Measurements from ENCODE around the gene C12orf76. TPM values are rescaled to one million over a fixed set of nuclear protein-coding genes. Genes with fewer than 3 reads are reported as not detected.

C12orf76 gene
- polyA plus RNA-seq, 3 donors = 9.3 to 19.4 (median 10.6) TPM

- Histone ChIP-seq H3K4me1 (ENCODE audit: control insufficient read depth in 1 of 2, insufficient read depth in 2 of 2, low read length in 2 of 2) (peaks cover 25 to 28% of the 10 kb centered on the region in 2 donors), H3K79me2 (ENCODE audit: insufficient read depth, low read length) (peaks cover 39% of the 10 kb centered on the region), H4K20me1 (ENCODE audit: insufficient read depth, low read length) (peaks cover 46% of the 10 kb centered on the region), H3K27ac (ENCODE audit: low read depth in 1 of 2, low read length in 2 of 2) (peak overlapping the region in 1 of 2 donors; percentile 21), H3K9me3 (replicated peaks in 1 of 2; ENCODE audit: control insufficient read depth in 1 of 2, insufficient read depth in 1 of 2, low read length in 2 of 2) (no peaks in the 10 kb centered on the region), H2AFZ (ENCODE audit: insufficient read depth, low read depth, low read length, poor library complexity, severe bottlenecking) (no peak overlapping the region), H3K4me2 (replicated peaks; ENCODE audit: extremely low read depth, low read length, poor library complexity, severe bottlenecking) (no peak overlapping the region), H3K36me3 (replicated peaks in 1 of 2; ENCODE audit: control insufficient read depth in 1 of 2, insufficient read depth in 2 of 2, low read length in 2 of 2) (peaks cover 30 to 42% of the 10 kb centered on the region in 2 donors), H3K4me3 (replicated peaks in 1 of 3; ENCODE audit: low read depth in 2 of 3, low read length in 3 of 3) (no peak overlapping the region), H3K27me3 (ENCODE audit: control insufficient read depth in 2 of 2, insufficient read depth in 2 of 2, low read length in 2 of 2) (no peaks in the 10 kb centered on the region), H3K9ac (ENCODE audit: insufficient read depth, low read length, poor library complexity, severe bottlenecking) (no peak overlapping the region)
- DNase-seq = no peak
- 96% methylated on average over 3 of the region's 3 CpGs for WGBS (ENCODE audit: insufficient coverage)
- Mint-ChIP-seq H3K27me3 (ENCODE audit: low read depth in 3 of 3) (no peaks in the 10 kb centered on the region), H3K36me3 (peaks cover 37 to 42% of the 10 kb centered on the region in 2 donors), H3K4me1 (peaks cover 34% of the 10 kb centered on the region), H3K27ac (peak overlapping the region in 2 of 7 donors; percentile 39 to 42), H3K9me3 (no peaks in the 10 kb centered on the region), H3K4me3 (no peak overlapping the region)
- intact Hi-C loops (cut with micrococcal nuclease) = loop anchor here in 1 of 2 donors (10.0 kb wide), 1 partner anchor 83 kb away; the partner anchor contains the start of gene IFT81
- TF ChIP-seq, protein P1, sequence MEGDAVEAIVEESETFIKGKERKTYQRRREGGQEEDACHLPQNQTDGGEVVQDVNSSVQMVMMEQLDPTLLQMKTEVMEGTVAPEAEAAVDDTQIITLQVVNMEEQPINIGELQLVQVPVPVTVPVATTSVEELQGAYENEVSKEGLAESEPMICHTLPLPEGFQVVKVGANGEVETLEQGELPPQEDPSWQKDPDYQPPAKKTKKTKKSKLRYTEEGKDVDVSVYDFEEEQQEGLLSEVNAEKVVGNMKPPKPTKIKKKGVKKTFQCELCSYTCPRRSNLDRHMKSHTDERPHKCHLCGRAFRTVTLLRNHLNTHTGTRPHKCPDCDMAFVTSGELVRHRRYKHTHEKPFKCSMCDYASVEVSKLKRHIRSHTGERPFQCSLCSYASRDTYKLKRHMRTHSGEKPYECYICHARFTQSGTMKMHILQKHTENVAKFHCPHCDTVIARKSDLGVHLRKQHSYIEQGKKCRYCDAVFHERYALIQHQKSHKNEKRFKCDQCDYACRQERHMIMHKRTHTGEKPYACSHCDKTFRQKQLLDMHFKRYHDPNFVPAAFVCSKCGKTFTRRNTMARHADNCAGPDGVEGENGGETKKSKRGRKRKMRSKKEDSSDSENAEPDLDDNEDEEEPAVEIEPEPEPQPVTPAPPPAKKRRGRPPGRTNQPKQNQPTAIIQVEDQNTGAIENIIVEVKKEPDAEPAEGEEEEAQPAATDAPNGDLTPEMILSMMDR (IDR thresholded peaks at IDR 0.05) = no peak
Observed at GRCh38 chr12:110042264-110042663, 6.1 kb downstream of the C12orf76 start.

DNA sequence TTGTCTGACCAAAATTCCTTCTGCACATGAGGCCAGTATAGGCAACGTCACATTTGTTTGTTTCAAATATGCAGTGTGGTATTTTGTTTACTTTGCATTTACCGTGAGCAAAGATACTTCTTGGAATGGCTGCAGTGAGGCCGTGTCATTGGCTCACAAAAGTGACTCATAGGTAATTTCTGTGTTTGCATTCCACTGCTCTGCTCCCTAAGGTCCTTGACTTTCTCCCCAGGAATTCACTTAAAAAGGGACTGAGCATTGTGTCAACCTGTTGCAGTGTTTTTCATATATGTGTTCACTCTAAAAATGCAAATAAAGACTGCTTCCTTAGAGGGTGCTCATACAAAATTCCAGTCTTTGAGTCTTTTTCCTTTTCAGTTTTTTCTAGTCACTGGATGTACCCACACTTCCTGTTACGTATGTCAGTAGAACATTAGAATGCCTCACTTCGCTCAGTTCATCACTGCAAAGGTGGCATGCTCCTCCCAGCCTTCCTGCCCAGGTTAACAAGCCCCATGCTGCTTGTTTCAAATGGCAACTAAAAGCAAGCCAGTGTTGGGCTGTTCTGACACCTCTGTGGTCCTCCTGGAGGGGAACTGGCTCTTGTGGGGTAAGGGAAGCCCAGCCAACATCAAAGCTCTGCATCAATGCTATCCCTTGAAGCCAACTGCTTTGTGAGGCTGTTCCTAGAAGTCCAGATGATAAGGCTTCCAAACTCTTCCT lies 9.1 kb downstream of the C12orf76 start:
- Histone ChIP-seq H3K4me3 (replicated peaks in 1 of 3; ENCODE audit: low read depth in 2 of 3, low read length in 3 of 3) (no peak overlapping the region), H3K79me2 (ENCODE audit: insufficient read depth, low read length) (peaks cover 25% of the 10 kb centered on the region), H3K4me2 (replicated peaks; ENCODE audit: extremely low read depth, low read length, poor library complexity, severe bottlenecking) (no peak overlapping the region), H3K9ac (ENCODE audit: insufficient read depth, low read length, poor library complexity, severe bottlenecking) (no peak overlapping the region), H3K9me3 (replicated peaks in 1 of 2; ENCODE audit: control insufficient read depth in 1 of 2, insufficient read depth in 1 of 2, low read length in 2 of 2) (no peaks in the 10 kb centered on the region), H2AFZ (ENCODE audit: insufficient read depth, low read depth, low read length, poor library complexity, severe bottlenecking) (no peak overlapping the region), H3K4me1 (ENCODE audit: control insufficient read depth in 1 of 2, insufficient read depth in 2 of 2, low read length in 2 of 2) (peaks cover 15 to 18% of the 10 kb centered on the region in 2 donors), H3K27me3 (ENCODE audit: control insufficient read depth in 2 of 2, insufficient read depth in 2 of 2, low read length in 2 of 2) (no peaks in the 10 kb centered on the region), H3K36me3 (replicated peaks in 1 of 2; ENCODE audit: control insufficient read depth in 1 of 2, insufficient read depth in 2 of 2, low read length in 2 of 2) (peaks cover 54 to 73% of the 10 kb centered on the region in 2 donors), H4K20me1 (ENCODE audit: insufficient read depth, low read length) (peaks cover 55% of the 10 kb centered on the region), H3K27ac (ENCODE audit: low read depth in 1 of 2, low read length in 2 of 2) (peak overlapping the region in 1 of 2 donors; percentile 75)
- no peak overlapping the region for H3K4me3 Mint-ChIP-seq
- peak overlapping the region; percentile 58 to 89 (median 82) for H3K27ac Mint-ChIP-seq
- no peaks in the 10 kb centered on the region for H3K27me3 Mint-ChIP-seq (ENCODE audit: low read depth in 3 of 3)
- H3K4me1 Mint-ChIP-seq = peaks cover 23% of the 10 kb centered on the region
- no peaks in the 10 kb centered on the region for H3K9me3 Mint-ChIP-seq
- H3K36me3 Mint-ChIP-seq = peaks cover 60 to 72% of the 10 kb centered on the region in 2 donors
- intact Hi-C loops (cut with micrococcal nuclease) = no loop called here
- no CpG with 5 or more reads among the region's 5 CpGs for WGBS (ENCODE audit: insufficient coverage)
- TF ChIP-seq, protein P1 (IDR thresholded peaks at IDR 0.05) = no peak
- peak in 1 of 3 donors; percentile 41 for DNase-seq

All from CD14-positive monocyte (primary cell).